Measurements from ENCODE around the gene TDRD3.

Gene TDRD3

DNA sequence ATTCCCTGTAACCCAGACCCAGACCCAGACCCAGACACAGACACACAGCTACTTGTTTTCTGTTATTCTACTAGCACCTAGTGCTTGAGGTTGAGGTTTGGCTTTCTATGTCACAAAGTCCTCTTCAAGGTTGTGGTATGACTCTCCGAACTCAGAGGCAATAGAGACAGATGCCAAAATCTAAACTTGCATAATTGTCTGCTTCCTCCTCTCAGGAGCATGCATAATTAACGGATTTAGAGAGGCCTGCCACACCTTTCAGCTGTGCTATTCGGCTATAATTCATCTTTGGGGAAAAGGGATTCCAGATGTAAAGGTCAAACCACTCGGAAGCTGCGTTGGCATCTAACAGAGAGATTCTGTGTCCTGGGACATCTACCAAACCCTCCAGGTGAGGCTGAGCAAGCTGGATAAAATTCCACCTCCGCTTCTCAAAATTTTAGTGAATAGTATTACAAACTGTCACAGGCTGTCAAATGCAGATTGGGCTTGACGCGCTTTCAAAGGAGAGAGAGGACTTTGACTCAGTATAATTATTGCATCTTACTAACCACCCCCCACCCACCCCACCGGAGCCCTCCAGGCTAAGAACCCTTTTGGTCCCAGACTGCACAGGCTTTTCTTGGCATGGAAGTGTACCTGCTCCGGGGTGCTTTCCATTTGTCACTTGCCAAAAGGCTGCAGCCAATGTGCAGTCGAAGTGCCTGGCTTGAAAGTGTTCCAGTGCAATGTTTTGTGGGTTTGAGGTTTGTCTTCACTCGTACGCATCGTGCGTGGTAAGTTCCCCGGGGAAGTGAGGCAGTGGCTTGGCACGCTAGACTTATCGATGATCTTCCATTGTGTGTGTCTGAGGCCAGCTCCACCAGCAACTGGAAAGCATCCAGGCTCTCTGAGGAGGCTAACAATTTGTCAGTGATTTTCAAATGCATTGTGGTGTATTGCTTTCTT is 194.1 kb downstream of the TDRD3 start:
- Mint-ChIP-seq H3K27me3 (peaks cover under 1% of the 10 kb centered on the region), H3K36me3 (ENCODE audit: low read depth) (no peaks in the 10 kb centered on the region), H3K9me3 (no peaks in the 10 kb centered on the region), H3K4me1 (no peaks in the 10 kb centered on the region), H3K4me3 (no peak overlapping the region), H3K27ac (no peak overlapping the region)
- no peak for ATAC-seq
- no peak for DNase-seq

DNA sequence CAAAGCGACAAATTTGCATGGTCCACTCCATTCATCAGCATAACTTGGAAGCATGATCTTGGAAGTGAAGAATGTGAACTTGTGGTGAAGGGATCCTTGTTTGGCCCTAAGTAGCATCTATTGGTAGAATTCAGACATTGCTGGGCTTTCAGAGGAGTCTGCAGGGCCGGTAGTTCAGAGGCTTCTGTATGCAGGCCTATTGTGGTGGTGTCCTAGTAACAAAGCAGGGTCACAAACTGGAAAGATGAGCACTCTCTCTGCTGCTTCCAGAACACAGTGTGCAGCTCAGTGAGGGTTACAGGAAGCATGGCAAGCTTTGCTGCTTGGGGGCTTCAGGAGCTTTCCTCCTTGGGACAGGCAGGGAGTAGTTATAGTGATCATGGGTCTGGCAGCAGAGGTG is 206.0 kb downstream of the TDRD3 start:
- Mint-ChIP-seq H3K27me3 (peaks cover 4% of the 10 kb centered on the region), H3K4me1 (no peaks in the 10 kb centered on the region), H3K27ac (no peak overlapping the region), H3K9me3 (no peaks in the 10 kb centered on the region), H3K4me3 (no peak overlapping the region), H3K36me3 (ENCODE audit: low read depth) (no peaks in the 10 kb centered on the region)
- DNase-seq = no peak
- ATAC-seq = no peak

DNA sequence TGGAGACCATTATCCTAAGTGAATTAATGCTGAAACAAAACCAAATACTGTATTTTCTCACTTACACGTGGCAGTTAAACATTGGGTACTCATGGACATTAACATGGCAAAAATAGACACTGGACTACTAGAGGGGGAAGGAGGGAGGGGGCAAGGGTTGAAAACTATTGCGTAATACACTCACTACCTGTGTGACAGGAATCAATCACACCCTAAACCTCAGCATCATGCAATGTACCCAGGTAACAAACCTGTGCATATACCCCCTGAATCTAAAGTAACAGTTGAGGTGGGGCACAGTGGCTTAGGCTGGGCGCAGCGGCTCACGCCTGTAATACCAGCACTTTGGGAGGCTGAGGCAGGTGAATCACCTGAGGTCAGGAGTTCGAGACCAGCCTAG is 207.0 kb downstream of the TDRD3 start:
- DNase-seq = no peak
- Mint-ChIP-seq H3K27me3 (peaks cover 4% of the 10 kb centered on the region), H3K36me3 (ENCODE audit: low read depth) (no peaks in the 10 kb centered on the region), H3K4me3 (no peak overlapping the region), H3K9me3 (no peaks in the 10 kb centered on the region), H3K4me1 (no peaks in the 10 kb centered on the region), H3K27ac (no peak overlapping the region)
- no peak for ATAC-seq

DNA sequence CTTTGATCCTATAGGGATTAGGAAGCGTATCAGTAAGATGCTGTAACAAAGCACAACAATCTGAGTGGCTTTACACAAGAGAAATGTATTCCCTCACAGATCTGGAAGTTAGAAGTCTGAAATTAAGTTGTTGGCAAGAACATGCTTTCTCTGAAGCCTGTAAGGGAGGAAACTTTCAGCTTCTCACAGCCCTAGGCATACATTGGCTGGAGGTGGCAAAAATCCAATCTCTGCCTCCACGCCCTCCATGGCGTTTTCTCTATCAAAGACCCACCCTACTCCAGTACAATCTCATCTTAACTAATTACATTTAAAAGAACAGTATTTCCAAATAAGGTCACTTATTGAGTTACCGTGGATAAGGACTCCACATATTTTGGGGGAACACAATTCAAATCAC is 211.9 kb downstream of the TDRD3 start:
- H3K36me3 Mint-ChIP-seq (ENCODE audit: low read depth) = no peaks in the 10 kb centered on the region

DNA sequence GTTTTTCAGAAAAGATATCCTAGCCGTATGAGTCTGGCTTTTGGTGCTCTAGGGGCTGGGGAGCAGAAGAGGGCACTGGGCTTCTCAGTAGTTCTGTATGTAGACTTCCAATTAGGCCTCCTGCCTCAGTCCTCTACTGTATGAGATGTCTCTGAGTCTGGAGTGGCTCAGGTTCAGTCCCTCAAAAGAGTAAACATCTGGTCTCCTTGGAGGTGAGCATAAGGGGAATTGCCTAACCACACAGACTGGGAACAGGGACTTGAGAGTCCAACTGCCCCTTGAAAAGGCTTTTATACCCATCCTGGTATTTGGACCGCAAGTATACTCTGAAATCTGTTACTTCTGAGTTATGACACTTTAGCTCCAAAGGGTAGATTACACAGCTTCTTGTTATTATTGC is 214.5 kb downstream of the TDRD3 start:
- peaks cover 2% of the 10 kb centered on the region for H3K27me3 Mint-ChIP-seq

More for the DNA sequence above, 211.9 kb downstream of the TDRD3 start:
- no peak for ATAC-seq
- H3K9me3 Mint-ChIP-seq = no peaks in the 10 kb centered on the region
- H3K27me3 Mint-ChIP-seq = peaks cover 2% of the 10 kb centered on the region
- no peak for DNase-seq
- H3K27ac Mint-ChIP-seq = no peak overlapping the region
- no peaks in the 10 kb centered on the region for H3K4me1 Mint-ChIP-seq
- no peak overlapping the region for H3K4me3 Mint-ChIP-seq

DNA sequence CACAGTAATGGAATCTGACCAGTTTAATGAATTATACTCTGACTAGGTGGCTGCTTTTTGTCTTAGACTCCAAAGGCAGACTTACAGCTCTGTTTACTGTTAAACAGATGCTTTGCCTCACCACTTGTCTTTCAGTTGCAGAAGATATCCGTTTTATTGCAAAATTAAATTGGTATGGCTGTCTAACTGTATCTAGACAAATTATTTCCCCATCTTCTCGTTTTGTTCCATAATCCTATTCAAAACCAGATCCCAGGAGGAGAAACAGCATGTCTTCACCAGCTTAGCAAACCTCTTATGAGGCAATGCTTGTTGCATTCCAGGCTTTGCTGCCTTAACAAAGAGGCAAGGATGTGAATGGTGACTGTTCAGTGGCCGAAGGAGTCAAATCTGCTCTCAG is 215.6 kb downstream of the TDRD3 start:
- ATAC-seq = no peak
- Mint-ChIP-seq H3K4me3 (no peak overlapping the region), H3K9me3 (no peaks in the 10 kb centered on the region), H3K36me3 (ENCODE audit: low read depth) (no peaks in the 10 kb centered on the region), H3K27ac (no peak overlapping the region), H3K27me3 (peaks cover 3% of the 10 kb centered on the region), H3K4me1 (no peaks in the 10 kb centered on the region)
- DNase-seq = no peak

More for the DNA sequence above, 214.5 kb downstream of the TDRD3 start:
- Mint-ChIP-seq H3K4me3 (no peak overlapping the region), H3K27ac (no peak overlapping the region), H3K36me3 (ENCODE audit: low read depth) (no peaks in the 10 kb centered on the region), H3K4me1 (no peaks in the 10 kb centered on the region), H3K9me3 (no peaks in the 10 kb centered on the region)
- DNase-seq (no peak), ATAC-seq (no peak)

DNA sequence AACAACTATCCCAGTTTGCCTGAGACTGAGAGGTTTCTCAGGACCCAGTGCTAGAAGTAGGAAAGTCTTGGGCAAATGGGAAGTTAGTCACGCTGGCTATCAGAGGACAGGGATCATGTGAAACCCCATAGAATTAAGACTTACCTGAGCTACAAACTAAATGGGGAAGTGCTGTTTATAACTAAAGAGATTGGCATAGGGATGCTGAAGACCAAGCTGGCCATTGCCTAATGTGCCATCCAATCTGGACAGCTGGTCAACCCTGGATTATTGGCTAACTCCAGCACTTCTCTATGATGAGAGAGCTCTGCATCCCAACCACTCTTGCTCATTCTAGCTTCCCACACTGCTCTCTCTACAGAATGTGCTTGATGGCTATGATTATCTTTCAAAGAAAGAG is 216.1 kb downstream of the TDRD3 start:
- DNase-seq = no peak
- no peak overlapping the region for H3K4me3 Mint-ChIP-seq
- no peaks in the 10 kb centered on the region for H3K36me3 Mint-ChIP-seq (ENCODE audit: low read depth)
- no peaks in the 10 kb centered on the region for H3K9me3 Mint-ChIP-seq
- no peaks in the 10 kb centered on the region for H3K4me1 Mint-ChIP-seq
- no peak for ATAC-seq
- no peak overlapping the region for H3K27ac Mint-ChIP-seq
- peaks cover 3% of the 10 kb centered on the region for H3K27me3 Mint-ChIP-seq

DNA sequence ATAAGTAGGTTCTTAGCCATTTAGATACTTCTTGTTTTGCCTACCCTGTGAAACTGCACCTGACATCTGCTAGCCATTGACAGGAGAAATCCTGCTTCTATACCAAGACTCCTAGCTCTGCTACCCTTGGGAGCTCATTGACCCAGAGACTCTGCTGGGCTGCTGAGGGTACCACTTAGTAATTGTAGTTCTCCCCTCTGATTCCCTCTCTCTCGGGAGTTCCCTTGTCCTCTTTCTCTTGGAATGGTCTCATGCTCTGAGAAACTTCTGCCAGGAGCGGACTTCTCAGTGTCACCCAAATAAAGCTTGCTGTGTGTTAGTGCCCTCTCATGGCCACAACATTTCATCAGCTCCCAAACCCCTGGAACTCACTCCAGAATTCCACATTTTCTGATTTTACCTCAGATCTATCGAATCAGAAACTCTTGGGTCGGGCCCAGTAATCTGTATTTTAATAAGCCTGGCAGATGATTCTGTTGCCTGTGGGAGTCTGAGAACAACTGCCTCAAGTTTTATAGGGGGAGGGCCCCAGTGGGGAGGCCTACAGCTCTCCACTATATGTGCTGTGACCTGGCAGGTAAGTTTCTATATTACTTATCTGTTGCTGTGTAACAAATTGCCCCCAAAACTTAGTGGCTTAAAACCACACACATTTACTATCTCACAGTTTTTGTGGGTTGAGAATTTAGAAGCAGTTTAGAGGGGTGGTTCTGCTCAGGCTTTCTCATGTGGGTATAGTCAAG is 221.1 kb downstream of the TDRD3 start:
- no peak overlapping the region for H3K27ac Mint-ChIP-seq
- peaks cover 2% of the 10 kb centered on the region for H3K27me3 Mint-ChIP-seq
- no peaks in the 10 kb centered on the region for H3K4me1 Mint-ChIP-seq
- ATAC-seq (no peak), DNase-seq (no peak)
- H3K4me3 Mint-ChIP-seq = no peak overlapping the region
- no peaks in the 10 kb centered on the region for H3K9me3 Mint-ChIP-seq
- no peaks in the 10 kb centered on the region for H3K36me3 Mint-ChIP-seq (ENCODE audit: low read depth)

DNA sequence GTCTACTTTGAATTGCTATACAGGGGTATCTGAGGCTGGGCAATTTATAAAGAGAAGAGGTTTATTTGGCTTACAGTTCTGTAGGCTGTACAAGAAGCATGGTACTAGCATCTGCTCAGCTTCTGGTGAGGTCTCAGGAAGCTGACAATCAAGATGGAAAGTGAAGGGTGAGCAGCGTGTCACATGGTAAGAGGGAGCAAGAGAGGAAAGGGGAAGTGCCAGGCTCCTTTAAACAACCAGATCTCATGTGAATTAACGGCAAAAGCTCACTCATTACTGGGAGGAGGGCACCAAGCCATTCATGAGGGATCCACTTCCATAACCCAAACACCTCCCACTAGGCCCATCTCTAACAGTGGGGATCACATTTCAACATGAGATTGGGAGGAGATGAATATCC is 222.4 kb downstream of the TDRD3 start:
- Mint-ChIP-seq H3K9me3 (no peaks in the 10 kb centered on the region), H3K4me3 (no peak overlapping the region), H3K36me3 (ENCODE audit: low read depth) (no peaks in the 10 kb centered on the region), H3K4me1 (no peaks in the 10 kb centered on the region), H3K27ac (no peak overlapping the region), H3K27me3 (peaks cover 2% of the 10 kb centered on the region)
- ATAC-seq = no peak
- DNase-seq = no peak

DNA sequence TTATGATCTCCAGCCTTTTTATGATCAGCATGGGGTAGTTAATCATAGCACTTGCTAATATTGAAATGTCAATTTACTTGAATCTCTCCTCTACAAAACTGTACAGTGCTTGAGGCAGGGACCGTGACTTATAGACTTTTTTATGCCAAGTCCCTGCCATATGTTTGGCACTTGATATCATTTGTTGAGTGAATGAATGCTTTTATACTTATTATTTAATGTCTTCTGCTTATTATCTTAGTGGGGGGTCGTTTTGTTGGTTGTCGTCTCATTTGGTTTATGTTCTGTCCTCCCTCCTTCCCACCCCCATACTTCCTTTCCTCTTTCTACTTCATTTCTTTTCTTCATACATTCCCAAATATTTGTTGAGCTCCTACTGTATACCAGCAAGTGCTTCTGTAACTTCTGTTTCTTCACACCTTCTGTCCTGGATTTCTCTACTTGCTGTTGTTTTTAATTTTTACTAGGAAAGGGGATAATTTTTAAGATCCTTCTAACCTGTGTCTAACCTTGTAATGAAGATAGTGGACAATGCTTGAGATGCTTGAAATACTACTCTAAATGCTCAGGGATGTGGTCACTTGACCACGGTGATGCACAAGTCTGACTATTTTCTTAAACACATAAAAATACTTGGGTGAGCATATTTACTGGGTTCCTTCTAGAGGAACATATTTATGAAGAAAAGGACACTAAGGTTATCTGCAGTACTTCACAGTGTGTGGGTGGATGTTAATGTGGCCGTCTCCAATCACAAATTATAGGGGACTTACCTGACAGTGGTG is 223.8 kb downstream of the TDRD3 start:
- Mint-ChIP-seq H3K4me1 (no peaks in the 10 kb centered on the region), H3K27ac (no peak overlapping the region), H3K27me3 (peaks cover 2% of the 10 kb centered on the region), H3K36me3 (ENCODE audit: low read depth) (no peaks in the 10 kb centered on the region), H3K4me3 (no peak overlapping the region), H3K9me3 (no peaks in the 10 kb centered on the region)
- no peak for DNase-seq
- no peak for ATAC-seq

DNA sequence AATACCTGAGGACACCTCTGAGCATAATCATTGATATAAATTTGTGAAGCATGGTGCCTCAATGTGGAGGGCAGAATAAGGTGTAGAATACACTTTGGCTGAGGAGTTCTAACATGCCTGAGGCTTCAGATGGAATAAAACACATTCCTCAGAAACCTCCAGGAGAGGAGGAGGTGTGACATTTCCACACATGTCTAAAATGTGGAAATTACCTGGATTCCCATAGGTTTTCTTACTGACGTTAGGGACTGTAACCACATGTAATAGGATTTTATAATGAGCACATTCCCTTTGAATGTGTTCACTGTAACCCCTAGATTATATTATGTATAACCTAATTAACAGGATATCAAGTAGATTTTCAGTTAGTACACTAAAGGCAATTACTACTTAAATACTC is 226.1 kb downstream of the TDRD3 start:
- ATAC-seq (no peak), DNase-seq (no peak)
- Mint-ChIP-seq H3K36me3 (ENCODE audit: low read depth) (no peaks in the 10 kb centered on the region), H3K27ac (no peak overlapping the region), H3K4me1 (no peaks in the 10 kb centered on the region), H3K4me3 (no peak overlapping the region), H3K27me3 (no peaks in the 10 kb centered on the region), H3K9me3 (no peaks in the 10 kb centered on the region)

All from activated naive CD8-positive, alpha-beta T cell treated with anti-CD3 and anti-CD28 coated beads, Interleukin-2, amount 50 U/mL, for 24 hours (primary cell).